ENCODE data around the gene NRN1L.

DNA sequence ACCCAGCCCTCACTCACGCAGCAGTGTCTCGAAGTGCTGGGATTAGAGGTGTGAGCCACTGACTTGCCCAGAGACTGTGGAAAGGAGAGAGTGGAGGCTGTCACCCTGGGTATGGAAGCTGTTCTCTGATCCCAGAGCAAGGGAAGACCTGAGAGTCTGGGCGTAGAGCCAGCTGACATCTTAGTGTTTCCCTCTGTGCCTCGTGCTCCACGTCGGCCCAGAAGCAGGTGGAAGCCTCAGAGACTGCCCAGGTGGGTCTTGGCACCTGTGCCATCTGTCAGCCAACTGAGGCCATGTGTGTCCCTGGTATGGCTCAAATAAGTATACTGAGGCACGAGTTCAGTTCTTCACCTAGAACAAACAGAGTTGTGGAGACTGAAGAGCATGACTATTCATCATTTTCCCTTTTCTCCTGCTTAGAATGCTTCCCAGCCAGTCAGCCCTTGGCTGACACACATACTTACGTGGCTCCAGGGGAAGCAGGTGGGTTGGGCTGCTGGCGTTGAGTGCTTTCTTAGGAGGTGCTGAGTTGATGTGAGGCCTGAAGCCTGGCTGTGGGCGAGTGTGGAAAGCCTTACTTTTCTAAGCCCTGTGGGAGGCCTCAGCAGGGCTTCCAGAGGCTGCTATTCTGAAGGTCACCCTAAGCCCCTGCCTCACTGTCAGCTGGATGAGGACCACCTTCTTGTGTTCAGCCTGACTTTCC is 38.9 kb downstream of the NRN1L start:
- TF ChIP-seq, protein P1, sequence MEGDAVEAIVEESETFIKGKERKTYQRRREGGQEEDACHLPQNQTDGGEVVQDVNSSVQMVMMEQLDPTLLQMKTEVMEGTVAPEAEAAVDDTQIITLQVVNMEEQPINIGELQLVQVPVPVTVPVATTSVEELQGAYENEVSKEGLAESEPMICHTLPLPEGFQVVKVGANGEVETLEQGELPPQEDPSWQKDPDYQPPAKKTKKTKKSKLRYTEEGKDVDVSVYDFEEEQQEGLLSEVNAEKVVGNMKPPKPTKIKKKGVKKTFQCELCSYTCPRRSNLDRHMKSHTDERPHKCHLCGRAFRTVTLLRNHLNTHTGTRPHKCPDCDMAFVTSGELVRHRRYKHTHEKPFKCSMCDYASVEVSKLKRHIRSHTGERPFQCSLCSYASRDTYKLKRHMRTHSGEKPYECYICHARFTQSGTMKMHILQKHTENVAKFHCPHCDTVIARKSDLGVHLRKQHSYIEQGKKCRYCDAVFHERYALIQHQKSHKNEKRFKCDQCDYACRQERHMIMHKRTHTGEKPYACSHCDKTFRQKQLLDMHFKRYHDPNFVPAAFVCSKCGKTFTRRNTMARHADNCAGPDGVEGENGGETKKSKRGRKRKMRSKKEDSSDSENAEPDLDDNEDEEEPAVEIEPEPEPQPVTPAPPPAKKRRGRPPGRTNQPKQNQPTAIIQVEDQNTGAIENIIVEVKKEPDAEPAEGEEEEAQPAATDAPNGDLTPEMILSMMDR (IDR thresholded peaks at IDR 0.05): no peak
- no peak for TF ChIP-seq POLR2A (IDR thresholded peaks at IDR 0.05)

Data from adrenal gland (tissue), 5 donors.